Measurements from ENCODE around the gene LNX2.
"Not testable (repeated sequence)": the region's sequence is repeated elsewhere in the genome, so short reads cannot be mapped to it uniquely, and the experiment has no call there.

The LNX2 gene

DNA sequence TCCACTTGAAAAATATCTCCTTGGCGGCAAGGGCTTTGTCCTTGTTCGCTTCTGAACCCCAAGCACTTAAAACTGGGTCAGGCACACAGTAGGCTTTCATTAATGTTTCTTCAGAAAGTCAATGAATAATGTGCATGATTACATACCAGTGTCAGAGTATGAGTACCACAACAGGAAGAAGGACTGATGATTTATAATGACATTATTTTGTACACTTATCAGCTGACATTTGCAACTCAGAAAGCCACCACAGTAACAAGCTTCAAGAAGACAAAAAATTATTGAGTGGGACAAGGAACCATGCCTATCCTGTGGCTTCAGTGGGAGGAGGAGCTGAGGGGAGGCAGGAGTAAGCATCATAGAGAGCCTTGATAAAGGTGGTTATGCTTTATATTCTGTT is 11.3 kb upstream of the LNX2 start:
- Histone ChIP-seq H3K27me3 (ENCODE audit: low read length) (no peaks in the 10 kb centered on the region), H3K79me2 (ENCODE audit: insufficient read depth, low read length) (peaks cover 85% of the 10 kb centered on the region), H3F3A (ENCODE audit: insufficient read depth) (no peaks in the 10 kb centered on the region), H3K36me3 (ENCODE audit: low read length) (peaks cover 3% of the 10 kb centered on the region; the same call in 1 of the 2 replicates), H4K20me1 (ENCODE audit: low read depth, low read length) (peaks cover 4% of the 10 kb centered on the region; the same call in 1 of the 2 replicates), H3K4me3 (ENCODE audit: insufficient read depth, low read length, poor library complexity, severe bottlenecking) (no peak overlapping the region), H3K9ac (ENCODE audit: low read length) (no peak overlapping the region), H3K9me3 (ENCODE audit: insufficient read depth, low read length) (no peaks in the 10 kb centered on the region), H2AFZ (ENCODE audit: low read depth, low read length, severe bottlenecking) (no peak overlapping the region), H3K4me2 (ENCODE audit: low read depth, low read length, poor library complexity, severe bottlenecking) (no peak overlapping the region), H3K9me2 (replicated peaks; ENCODE audit: insufficient read depth, low read length) (no peaks in the 10 kb centered on the region), H3K27ac (ENCODE audit: low read depth, low read length) (no peak overlapping the region)
- TF ChIP-seq, protein P1, sequence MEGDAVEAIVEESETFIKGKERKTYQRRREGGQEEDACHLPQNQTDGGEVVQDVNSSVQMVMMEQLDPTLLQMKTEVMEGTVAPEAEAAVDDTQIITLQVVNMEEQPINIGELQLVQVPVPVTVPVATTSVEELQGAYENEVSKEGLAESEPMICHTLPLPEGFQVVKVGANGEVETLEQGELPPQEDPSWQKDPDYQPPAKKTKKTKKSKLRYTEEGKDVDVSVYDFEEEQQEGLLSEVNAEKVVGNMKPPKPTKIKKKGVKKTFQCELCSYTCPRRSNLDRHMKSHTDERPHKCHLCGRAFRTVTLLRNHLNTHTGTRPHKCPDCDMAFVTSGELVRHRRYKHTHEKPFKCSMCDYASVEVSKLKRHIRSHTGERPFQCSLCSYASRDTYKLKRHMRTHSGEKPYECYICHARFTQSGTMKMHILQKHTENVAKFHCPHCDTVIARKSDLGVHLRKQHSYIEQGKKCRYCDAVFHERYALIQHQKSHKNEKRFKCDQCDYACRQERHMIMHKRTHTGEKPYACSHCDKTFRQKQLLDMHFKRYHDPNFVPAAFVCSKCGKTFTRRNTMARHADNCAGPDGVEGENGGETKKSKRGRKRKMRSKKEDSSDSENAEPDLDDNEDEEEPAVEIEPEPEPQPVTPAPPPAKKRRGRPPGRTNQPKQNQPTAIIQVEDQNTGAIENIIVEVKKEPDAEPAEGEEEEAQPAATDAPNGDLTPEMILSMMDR (IDR thresholded peaks at IDR 0.05; ENCODE audit: insufficient read depth, low read length, poor library complexity, severe bottlenecking), result no peak
- no peak for TF ChIP-seq EZH2phosphoT487 (conservative IDR thresholded peaks at IDR 0.05; ENCODE audit: low read length)

DNA sequence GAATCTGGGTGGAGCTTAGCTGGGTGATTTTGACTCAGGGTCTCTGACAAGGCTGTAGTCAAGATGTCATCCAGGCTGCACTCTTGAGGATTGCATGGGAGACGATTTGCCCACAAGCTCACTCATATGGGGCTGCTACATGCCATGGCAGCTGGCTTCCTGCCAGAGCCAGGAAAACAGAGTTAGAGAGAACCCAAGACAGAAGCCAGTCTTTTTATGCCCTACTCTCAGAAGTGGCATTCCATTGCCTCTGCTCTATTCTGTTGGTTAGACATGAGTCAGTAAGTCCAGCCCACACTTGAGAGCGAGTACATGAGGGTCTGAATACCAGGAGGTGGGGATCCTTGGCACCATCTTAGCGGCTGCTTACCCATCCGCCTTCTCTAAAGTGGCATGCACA is 10.8 kb upstream of the LNX2 start:
- Histone ChIP-seq H3K27me3 (ENCODE audit: low read length) (no peaks in the 10 kb centered on the region), H3K79me2 (ENCODE audit: insufficient read depth, low read length) (peaks cover 86% of the 10 kb centered on the region), H3K9ac (ENCODE audit: low read length) (no peak overlapping the region), H3K9me2 (replicated peaks; ENCODE audit: insufficient read depth, low read length) (no peaks in the 10 kb centered on the region), H3F3A (ENCODE audit: insufficient read depth) (no peaks in the 10 kb centered on the region), H2AFZ (ENCODE audit: low read depth, low read length, severe bottlenecking) (no peak overlapping the region), H4K20me1 (ENCODE audit: low read depth, low read length) (peaks cover 4% of the 10 kb centered on the region; the same call in 1 of the 2 replicates), H3K4me3 (ENCODE audit: insufficient read depth, low read length, poor library complexity, severe bottlenecking) (no peak overlapping the region), H3K27ac (ENCODE audit: low read depth, low read length) (no peak overlapping the region), H3K9me3 (ENCODE audit: insufficient read depth, low read length) (no peaks in the 10 kb centered on the region), H3K36me3 (ENCODE audit: low read length) (peaks cover 3% of the 10 kb centered on the region; the same call in 1 of the 2 replicates), H3K4me2 (ENCODE audit: low read depth, low read length, poor library complexity, severe bottlenecking) (no peak overlapping the region)
- TF ChIP-seq EZH2phosphoT487 (conservative IDR thresholded peaks at IDR 0.05; ENCODE audit: low read length), result no peak
- TF ChIP-seq, protein P1 (IDR thresholded peaks at IDR 0.05; ENCODE audit: insufficient read depth, low read length, poor library complexity, severe bottlenecking), result no peak

DNA sequence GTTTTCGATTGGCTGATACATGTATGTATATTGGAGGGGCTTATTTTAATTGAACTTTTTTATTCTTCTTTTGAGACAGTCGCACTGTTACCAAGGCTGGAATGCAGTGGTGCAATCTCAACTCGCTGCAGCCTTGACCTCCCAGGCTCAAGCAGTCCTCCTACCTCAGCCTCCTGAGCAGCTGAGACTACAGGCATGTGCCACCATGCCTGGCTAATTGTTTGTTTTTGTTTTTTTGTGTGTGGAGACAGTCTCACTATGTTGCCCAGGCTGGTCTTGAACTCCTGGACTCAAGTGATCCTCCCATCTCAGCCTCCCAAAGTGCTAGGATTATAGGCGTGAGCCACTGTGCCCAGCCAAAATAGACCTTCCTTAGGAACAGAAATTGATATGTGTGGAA is 8.4 kb upstream of the LNX2 start:
- not testable (repeated sequence) for H4K20me1 ChIP-seq (ENCODE audit: low read depth, low read length); H3K27me3 ChIP-seq (ENCODE audit: low read length); H3K27ac ChIP-seq (ENCODE audit: low read depth, low read length); H3K9ac ChIP-seq (ENCODE audit: low read length); H3F3A ChIP-seq (ENCODE audit: insufficient read depth); H2AFZ ChIP-seq (ENCODE audit: low read depth, low read length, severe bottlenecking); H3K9me2 ChIP-seq (replicated peaks; ENCODE audit: insufficient read depth, low read length); H3K4me2 ChIP-seq (ENCODE audit: low read depth, low read length, poor library complexity, severe bottlenecking); H3K9me3 ChIP-seq (ENCODE audit: insufficient read depth, low read length); H3K4me3 ChIP-seq (ENCODE audit: insufficient read depth, low read length, poor library complexity, severe bottlenecking); H3K36me3 ChIP-seq (ENCODE audit: low read length)
- H3K79me2 ChIP-seq (ENCODE audit: insufficient read depth, low read length), result peaks cover 97% of the 10 kb centered on the region

DNA sequence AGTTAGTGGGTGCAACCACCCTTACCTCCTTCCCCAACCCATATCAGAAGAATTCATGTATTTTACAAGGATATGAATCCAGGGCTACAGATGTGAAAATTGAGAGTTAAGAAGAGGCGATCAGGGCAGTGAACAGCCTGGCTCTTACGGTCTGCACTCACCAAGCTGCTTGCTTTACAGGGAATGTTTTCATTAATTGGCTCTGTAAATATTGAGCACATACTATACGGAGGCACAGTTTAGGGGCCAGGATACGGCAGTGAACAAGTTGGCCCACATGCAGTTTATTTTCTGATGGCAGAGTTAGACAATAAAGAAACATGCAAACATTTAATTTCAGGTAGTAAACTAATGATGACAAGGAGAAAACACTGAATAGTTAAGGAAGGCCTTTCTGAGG is 7.8 kb upstream of the LNX2 start:
- Histone ChIP-seq H3K9me2 (replicated peaks; ENCODE audit: insufficient read depth, low read length) (no peaks in the 10 kb centered on the region), H4K20me1 (ENCODE audit: low read depth, low read length) (peaks cover 9% of the 10 kb centered on the region; the same call in 1 of the 2 replicates), H3K9ac (ENCODE audit: low read length) (no peak overlapping the region), H3K4me2 (ENCODE audit: low read depth, low read length, poor library complexity, severe bottlenecking) (no peak overlapping the region), H3K79me2 (ENCODE audit: insufficient read depth, low read length) (peaks cover 97% of the 10 kb centered on the region), H3K9me3 (ENCODE audit: insufficient read depth, low read length) (no peaks in the 10 kb centered on the region), H3K4me3 (ENCODE audit: insufficient read depth, low read length, poor library complexity, severe bottlenecking) (no peak overlapping the region), H3K27ac (ENCODE audit: low read depth, low read length) (no peak overlapping the region), H2AFZ (ENCODE audit: low read depth, low read length, severe bottlenecking) (no peak overlapping the region), H3K36me3 (ENCODE audit: low read length) (peaks cover 16% of the 10 kb centered on the region), H3K27me3 (ENCODE audit: low read length) (no peaks in the 10 kb centered on the region), H3F3A (ENCODE audit: insufficient read depth) (no peaks in the 10 kb centered on the region)
- TF ChIP-seq, protein P1 (IDR thresholded peaks at IDR 0.05; ENCODE audit: insufficient read depth, low read length, poor library complexity, severe bottlenecking), result no peak
- TF ChIP-seq EZH2phosphoT487 (conservative IDR thresholded peaks at IDR 0.05; ENCODE audit: low read length), result no peak
